Neural cell (in vitro differentiated cells): Measurements from ENCODE around the gene TOX4.

ENCODE experiments used
- CTCF ChIP-seq: fragments of 450-650 bp; IDR thresholded peaks from 2 replicates; pipeline ENCODE4 v1.5.1; 2014; ENCODE audit warnings: antibody characterized with exemption, mild to moderate bottlenecking, moderate library complexity; ENCODE audit not compliant: poor library complexity, severe bottlenecking
- EZH2 ChIP-seq: fragments of 200-600, 300-800 bp; shearing (Covaris generic), sonication (generic); IDR thresholded peaks from 2 replicates; pipeline ENCODE4 v1.6.1; 2014; ENCODE audit warnings: antibody characterized with exemption, low read length, borderline replicate concordance, mild to moderate bottlenecking; ENCODE audit not compliant: insufficient read depth, poor library complexity, severe bottlenecking
- TAF1 ChIP-seq: IDR thresholded peaks from 2 replicates; pipeline ENCODE4 v1.6.1; 2012; ENCODE audit warnings: low read depth

DNA sequence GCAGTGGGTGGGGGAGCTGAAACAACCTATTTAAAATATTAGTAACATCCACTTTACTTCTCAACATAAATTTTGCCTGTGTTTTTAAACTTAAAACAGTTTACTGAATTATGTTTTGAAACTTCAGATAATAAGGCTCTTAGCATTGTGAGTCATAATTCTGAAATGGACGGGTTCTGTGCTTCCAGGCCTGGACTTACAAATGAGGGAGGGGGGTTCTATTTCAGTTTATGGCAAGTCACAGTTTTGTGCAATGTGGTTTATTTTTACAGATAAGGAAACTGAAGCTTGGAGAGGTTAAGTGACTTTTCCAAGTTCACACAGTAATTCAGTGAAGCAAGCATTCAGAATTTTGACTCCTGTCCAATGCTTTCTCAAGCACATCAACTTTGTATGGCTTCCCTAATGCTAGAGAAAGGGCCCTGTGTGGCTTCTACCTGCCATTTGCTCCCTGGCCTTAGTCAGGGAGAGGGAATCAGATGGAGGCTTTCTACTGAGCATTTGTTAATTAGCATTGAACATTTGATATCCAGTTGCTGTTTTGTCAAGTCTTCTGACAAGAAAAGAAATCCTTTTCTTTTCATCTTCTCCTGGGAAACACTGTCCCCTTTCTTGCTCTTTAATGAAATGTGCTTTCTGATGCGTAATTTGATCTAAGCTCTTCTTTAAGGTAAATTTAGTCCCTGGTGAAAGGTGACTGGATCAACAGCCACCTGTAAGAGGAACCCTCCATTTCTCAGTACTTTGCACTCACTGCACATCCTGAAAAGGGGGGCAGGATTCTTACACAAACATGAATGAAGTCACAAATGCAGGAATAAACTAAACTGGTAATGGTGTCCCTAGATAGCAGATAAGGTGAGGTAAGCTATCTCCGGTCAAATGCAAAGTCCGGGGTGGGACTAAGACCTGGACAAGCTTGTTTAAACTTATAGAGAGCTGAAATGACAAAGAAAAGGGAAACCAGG, 51.7 kb downstream of the TOX4 start:
- TF ChIP-seq TAF1 (no peak), EZH2 (no peak), CTCF (no peak)
